ENCODE results near the gene TTL. TPM values are rescaled to one million over a fixed set of nuclear protein-coding genes. Genes with fewer than 3 reads are reported as not detected.
"Not testable (repeated sequence)": the region's sequence is repeated elsewhere in the genome, so short reads cannot be mapped to it uniquely, and the experiment has no call there.

The TTL gene
- total RNA-seq, 2 donors from 2014 or later, result 21.0 to 37.0 TPM

GRCh38 chr2:112485849-112486248 lies 3.9 kb downstream of the TTL start:
- ATAC-seq (no peak), DNase-seq (ENCODE audit: low spot score) (no peak)
- Mint-ChIP-seq H3K4me1 (ENCODE audit: low read depth in 2 of 2) (peaks cover 21 to 34% of the 10 kb centered on the region in 2 donors), H3K4me3 (no peak overlapping the region), H3K36me3 (no peaks in the 10 kb centered on the region), H3K9me3 (no peaks in the 10 kb centered on the region), H3K27me3 (no peaks in the 10 kb centered on the region), H3K27ac (no peak overlapping the region)

- H3K27me3 Mint-ChIP-seq, result no peaks in the 10 kb centered on the region
- H3K9me3 Mint-ChIP-seq, result no peaks in the 10 kb centered on the region
- no peak overlapping the region for H3K27ac Mint-ChIP-seq
- DNase-seq (ENCODE audit: low spot score) (no peak), ATAC-seq (no peak)
- no peak overlapping the region for H3K4me3 Mint-ChIP-seq
- H3K4me1 Mint-ChIP-seq (ENCODE audit: low read depth in 2 of 2), result peaks cover 15 to 27% of the 10 kb centered on the region in 2 donors
- H3K36me3 Mint-ChIP-seq, result no peaks in the 10 kb centered on the region
Observed at GRCh38 chr2:112486895-112487294, 4.9 kb downstream of the TTL start.

GRCh38 chr2:112487444-112487961 lies 5.5 kb downstream of the TTL start:
- Mint-ChIP-seq H3K4me1 (ENCODE audit: low read depth in 2 of 2) (peaks cover 15 to 27% of the 10 kb centered on the region in 2 donors), H3K27me3 (no peaks in the 10 kb centered on the region), H3K9me3 (no peaks in the 10 kb centered on the region), H3K36me3 (no peaks in the 10 kb centered on the region), H3K4me3 (no peak overlapping the region), H3K27ac (no peak overlapping the region)
- DNase-seq (ENCODE audit: low spot score) (no peak), ATAC-seq (no peak)

GRCh38 chr2:112488201-112488600 lies 6.2 kb downstream of the TTL start:
- peaks cover 12 to 23% of the 10 kb centered on the region in 2 donors for H3K4me1 Mint-ChIP-seq (ENCODE audit: low read depth in 2 of 2)
- no peaks in the 10 kb centered on the region for H3K9me3 Mint-ChIP-seq
- no peak for ATAC-seq
- H3K27ac Mint-ChIP-seq, result no peak overlapping the region
- no peak overlapping the region for H3K4me3 Mint-ChIP-seq
- H3K27me3 Mint-ChIP-seq, result no peaks in the 10 kb centered on the region
- H3K36me3 Mint-ChIP-seq, result no peaks in the 10 kb centered on the region
- no peak for DNase-seq (ENCODE audit: low spot score)

GRCh38 chr2:112491946-112492345 lies 10.0 kb downstream of the TTL start:
- ATAC-seq (no peak), DNase-seq (ENCODE audit: low spot score) (no peak)
- H3K36me3 Mint-ChIP-seq, result no peaks in the 10 kb centered on the region
- H3K27ac Mint-ChIP-seq, result no peak overlapping the region
- H3K4me3 Mint-ChIP-seq, result no peak overlapping the region
- H3K4me1 Mint-ChIP-seq (ENCODE audit: low read depth in 2 of 2), result peaks cover 0 to 2% of the 10 kb centered on the region in 2 donors
- H3K9me3 Mint-ChIP-seq, result no peaks in the 10 kb centered on the region
- H3K27me3 Mint-ChIP-seq, result no peaks in the 10 kb centered on the region

GRCh38 chr2:112493048-112493447 lies 11.1 kb downstream of the TTL start:
- no peak overlapping the region for H3K27ac Mint-ChIP-seq
- no peak for ATAC-seq
- no peak overlapping the region for H3K4me3 Mint-ChIP-seq
- no peak for DNase-seq (ENCODE audit: low spot score)
- no peaks in the 10 kb centered on the region for H3K9me3 Mint-ChIP-seq
- no peaks in the 10 kb centered on the region for H3K27me3 Mint-ChIP-seq
- H3K4me1 Mint-ChIP-seq (ENCODE audit: low read depth in 2 of 2), result no peaks in the 10 kb centered on the region
- no peaks in the 10 kb centered on the region for H3K36me3 Mint-ChIP-seq

GRCh38 chr2:112493858-112494648 lies 12.1 kb downstream of the TTL start:
- Mint-ChIP-seq H3K4me3 (no peak overlapping the region), H3K27ac (no peak overlapping the region)
- no peak for DNase-seq (ENCODE audit: low spot score)

GRCh38 chr2:112494828-112495227 lies 12.9 kb downstream of the TTL start:
- Mint-ChIP-seq H3K4me1 (ENCODE audit: low read depth in 2 of 2) (no peaks in the 10 kb centered on the region), H3K36me3 (no peaks in the 10 kb centered on the region), H3K27me3 (no peaks in the 10 kb centered on the region), H3K4me3 (no peak overlapping the region), H3K9me3 (no peaks in the 10 kb centered on the region), H3K27ac (no peak overlapping the region)
- ATAC-seq (no peak), DNase-seq (ENCODE audit: low spot score) (no peak)

More at GRCh38 chr2:112493858-112494648, 12.1 kb downstream of the TTL start:
- H3K9me3 Mint-ChIP-seq, result no peaks in the 10 kb centered on the region
- no peaks in the 10 kb centered on the region for H3K36me3 Mint-ChIP-seq
- no peaks in the 10 kb centered on the region for H3K27me3 Mint-ChIP-seq
- H3K4me1 Mint-ChIP-seq (ENCODE audit: low read depth in 2 of 2), result no peaks in the 10 kb centered on the region
- ATAC-seq, result no peak

GRCh38 chr2:112495878-112496277 lies 13.9 kb downstream of the TTL start:
- not testable (repeated sequence) for H3K4me1 Mint-ChIP-seq (ENCODE audit: low read depth in 2 of 2); ATAC-seq; H3K27ac Mint-ChIP-seq; H3K4me3 Mint-ChIP-seq; DNase-seq (ENCODE audit: low spot score); H3K36me3 Mint-ChIP-seq; H3K27me3 Mint-ChIP-seq; H3K9me3 Mint-ChIP-seq

GRCh38 chr2:112500850-112501484 lies 19.0 kb downstream of the TTL start:
- H3K27me3 Mint-ChIP-seq; DNase-seq (ENCODE audit: low spot score): not testable (repeated sequence)
- ATAC-seq, result peak in 1 of 2 donors; percentile 61

GRCh38 chr2:112509239-112509998 lies 27.5 kb downstream of the TTL start:
- not testable (repeated sequence) for H3K4me1 Mint-ChIP-seq (ENCODE audit: low read depth in 2 of 2); H3K9me3 Mint-ChIP-seq; DNase-seq (ENCODE audit: low spot score); H3K36me3 Mint-ChIP-seq; H3K27me3 Mint-ChIP-seq; ATAC-seq; H3K4me3 Mint-ChIP-seq
- H3K27ac Mint-ChIP-seq, result peak overlapping the region in 1 of 2 donors; percentile 28

More at GRCh38 chr2:112500850-112501484, 19.0 kb downstream of the TTL start:
- not testable (repeated sequence) for H3K4me1 Mint-ChIP-seq (ENCODE audit: low read depth in 2 of 2); H3K27ac Mint-ChIP-seq; H3K36me3 Mint-ChIP-seq; H3K9me3 Mint-ChIP-seq; H3K4me3 Mint-ChIP-seq

- H3K36me3 Mint-ChIP-seq, result peaks cover 6% of the 10 kb centered on the region
- H3K9me3 Mint-ChIP-seq, result no peaks in the 10 kb centered on the region
- no peak for ATAC-seq
- H3K27me3 Mint-ChIP-seq, result no peaks in the 10 kb centered on the region
- no peak for DNase-seq (ENCODE audit: low spot score)
- no peak overlapping the region for H3K27ac Mint-ChIP-seq
- peaks cover 0 to 5% of the 10 kb centered on the region in 2 donors for H3K4me1 Mint-ChIP-seq (ENCODE audit: low read depth in 2 of 2)
- H3K4me3 Mint-ChIP-seq, result no peak overlapping the region
Observed at GRCh38 chr2:112516801-112517200, 34.8 kb downstream of the TTL start.

- Mint-ChIP-seq H3K4me1 (ENCODE audit: low read depth in 2 of 2) (peaks cover 0 to 5% of the 10 kb centered on the region in 2 donors), H3K36me3 (peaks cover 23% of the 10 kb centered on the region), H3K27ac (no peak overlapping the region), H3K27me3 (no peaks in the 10 kb centered on the region), H3K4me3 (no peak overlapping the region), H3K9me3 (no peaks in the 10 kb centered on the region)
- DNase-seq (ENCODE audit: low spot score) (no peak), ATAC-seq (no peak)
Observed at GRCh38 chr2:112518807-112519206, 36.9 kb downstream of the TTL start.

- no peak overlapping the region for H3K27ac Mint-ChIP-seq
- H3K36me3 Mint-ChIP-seq, result peaks cover 22% of the 10 kb centered on the region
- H3K4me3 Mint-ChIP-seq, result no peak overlapping the region
- ATAC-seq, result no peak
- H3K27me3 Mint-ChIP-seq, result no peaks in the 10 kb centered on the region
- H3K9me3 Mint-ChIP-seq, result no peaks in the 10 kb centered on the region
- peaks cover 0 to 5% of the 10 kb centered on the region in 2 donors for H3K4me1 Mint-ChIP-seq (ENCODE audit: low read depth in 2 of 2)
- DNase-seq (ENCODE audit: low spot score), result no peak
Observed at GRCh38 chr2:112519506-112519905, 37.5 kb downstream of the TTL start.

Measured in natural killer cell treated with Interleukin-12 subunit alpha and Interleukin-12 subunit beta and Interleukin-15 and Interleukin-18, amount 100 ng/mL, for 72 hours (primary cell).